Stimulated activated CD8-positive, alpha-beta memory T cell treated with anti-CD3 and anti-CD28 coated beads, Interleukin-12 subunit alpha, Interleukin-12 subunit beta, amount 100 ng/mL, for 1 hour (primary cell): Measurements from ENCODE around the gene FAM78A.
"Not testable (repeated sequence)": the region's sequence is repeated elsewhere in the genome, so short reads cannot be mapped to it uniquely, and the experiment has no call there.

Experiments used
- DNase-seq: peaks from one replicate; pipeline ENCODE4 v3.0.0-alpha.2; 2020; ENCODE audit warnings: low read depth

The FAM78A gene

GRCh38 chr9:131280660-131281059 is 4.3 kb upstream of the FAM78A start:
- DNase-seq, result no peak

DNA sequence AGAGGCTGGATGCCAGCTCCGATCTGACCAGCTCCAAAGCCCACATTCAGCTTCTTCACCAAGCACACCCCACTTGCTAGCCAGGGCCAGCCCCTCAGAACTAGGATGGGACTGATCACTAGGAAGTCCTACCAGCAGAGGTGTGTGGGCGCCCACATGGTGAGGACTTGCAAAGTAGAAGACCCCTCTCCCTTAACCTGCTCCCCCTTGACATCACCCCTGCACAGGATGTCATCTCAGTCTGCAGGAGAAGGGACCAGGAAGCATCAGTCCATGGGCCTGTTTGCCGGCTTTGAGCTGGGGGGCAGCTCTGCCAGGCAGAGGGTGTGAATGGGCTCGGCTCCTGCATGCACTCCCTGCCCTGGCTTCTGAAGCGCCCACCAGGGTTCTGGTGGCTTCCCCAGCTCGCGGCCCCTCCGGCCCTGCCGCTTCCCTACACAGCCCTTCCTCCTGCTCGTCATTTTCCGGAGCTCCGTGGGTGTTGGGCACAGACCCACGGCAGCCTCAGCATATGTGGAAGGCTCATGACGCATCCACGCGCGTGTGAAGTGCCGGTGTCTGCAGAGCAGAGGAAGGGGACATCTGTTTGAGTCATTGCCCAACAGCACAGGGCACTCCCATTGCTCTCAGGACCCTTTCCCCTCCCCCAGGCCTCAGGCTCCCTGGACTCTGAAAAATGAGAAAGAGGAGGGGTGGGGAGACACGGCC is 3.7 kb upstream of the FAM78A start:
- DNase-seq, result no peak

GRCh38 chr9:131279196-131279862 is 3.0 kb upstream of the FAM78A start:
- no peak for DNase-seq

DNA sequence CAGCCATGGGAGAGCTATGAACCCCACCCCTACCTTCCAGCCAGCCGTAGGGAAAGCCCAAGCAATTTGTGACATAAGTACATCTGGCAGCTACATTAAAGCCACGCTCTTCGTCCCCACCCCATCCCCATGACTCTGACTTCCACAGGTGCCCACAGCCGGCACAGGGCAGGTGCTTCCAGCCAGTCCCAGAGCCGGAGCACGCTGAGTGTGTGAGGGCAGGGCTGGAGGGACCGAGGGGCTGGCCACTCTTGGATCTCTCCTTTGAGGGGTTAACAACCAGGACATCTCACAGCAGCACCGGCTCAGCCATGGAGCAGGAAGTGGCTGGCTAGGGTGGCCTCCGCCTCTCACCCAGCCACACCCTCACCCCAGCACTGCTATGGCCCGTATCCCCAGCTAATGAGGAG is 2.4 kb upstream of the FAM78A start:
- no peak for DNase-seq

DNA sequence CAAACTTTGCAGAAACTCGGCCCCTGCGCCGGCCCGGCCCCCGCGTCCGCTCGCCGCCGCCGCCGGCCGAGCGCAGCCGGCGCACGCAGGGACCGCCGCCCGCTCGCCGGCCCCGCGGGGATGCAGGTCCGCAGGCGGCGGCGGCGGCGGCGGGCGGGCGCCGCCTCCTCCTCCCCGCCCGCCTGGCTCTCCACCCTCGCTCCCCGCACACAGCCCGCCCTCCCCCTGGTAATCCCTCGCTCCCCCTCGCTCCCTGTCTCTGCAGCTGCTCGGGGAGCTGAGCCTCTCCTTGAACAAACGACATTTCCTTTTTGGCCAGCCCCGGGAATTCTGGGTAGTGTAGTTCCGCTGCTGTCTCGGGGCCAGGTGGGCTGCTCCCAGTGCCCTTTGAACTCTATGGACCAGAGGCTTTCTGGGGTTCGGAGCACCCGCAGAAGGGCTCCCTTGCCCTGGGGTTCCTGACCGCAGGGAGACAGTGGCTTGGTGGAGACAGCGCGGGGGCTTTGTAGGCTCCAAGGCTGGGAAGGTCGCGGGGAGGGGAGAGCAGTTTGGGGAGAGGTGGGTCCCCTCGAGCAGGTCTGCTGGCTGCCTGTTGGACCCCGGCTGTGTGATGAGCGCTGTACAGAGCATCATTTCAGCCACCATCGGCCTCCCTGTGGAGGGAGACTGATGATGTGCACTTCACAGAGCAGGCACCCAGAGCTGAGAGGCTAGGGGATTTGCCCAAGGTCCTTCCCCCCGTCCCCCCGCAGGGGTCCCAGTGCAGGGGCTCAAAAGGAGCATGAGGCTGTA is 1.8 kb upstream of the FAM78A start:
- peak; percentile 53 for DNase-seq

DNA sequence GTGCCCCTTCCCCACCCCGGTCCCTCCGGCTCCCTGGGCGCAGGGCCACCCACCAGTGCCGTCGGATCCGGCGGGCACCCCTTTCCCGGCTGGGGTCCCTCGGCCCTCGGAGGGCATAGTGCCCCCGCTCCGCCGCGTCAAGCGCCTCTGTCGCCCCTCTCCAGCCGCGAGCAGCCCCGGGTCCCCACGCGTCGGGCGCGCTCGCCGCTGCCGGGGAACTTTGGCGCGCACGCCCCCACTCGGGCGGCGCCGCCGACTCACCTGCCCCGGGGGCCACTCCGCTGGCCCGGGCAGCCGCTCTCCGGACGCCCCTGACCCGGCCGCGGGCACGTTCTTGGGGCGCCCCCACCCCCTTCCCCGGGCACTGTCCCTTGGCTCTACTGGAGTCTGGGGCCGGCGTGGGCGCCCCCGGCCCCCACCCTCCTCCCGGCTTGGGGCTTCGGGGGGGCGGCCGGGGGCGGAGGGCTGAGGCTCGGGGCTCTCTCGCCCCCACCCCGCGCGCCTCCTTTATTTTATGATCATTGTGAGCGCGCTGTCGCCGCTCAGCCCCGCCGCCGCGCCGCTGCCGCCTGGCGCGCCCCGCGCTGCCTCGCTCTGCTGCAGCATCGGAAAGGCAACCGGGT is 1.1 kb upstream of the FAM78A start:
- DNase-seq, result no peak

DNA sequence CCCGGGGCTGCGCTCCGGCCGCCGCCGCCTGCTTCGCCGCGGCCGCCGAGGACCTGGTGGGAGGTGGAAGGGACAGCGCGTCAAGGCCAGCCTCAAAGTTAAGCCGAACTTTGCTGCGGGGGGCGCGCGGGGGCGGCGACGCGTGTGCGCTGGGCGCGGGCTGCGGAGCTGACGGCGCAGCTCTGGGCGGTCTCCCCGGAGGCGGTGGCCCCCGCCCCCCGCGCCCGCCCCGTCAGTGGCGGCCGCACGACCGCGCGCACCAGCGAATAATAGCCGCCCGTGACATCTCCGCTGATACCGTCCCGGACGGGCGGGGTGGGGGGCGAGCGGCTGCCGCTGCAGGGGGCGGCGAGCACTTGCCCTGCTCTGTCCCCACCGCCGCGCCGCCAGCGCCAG is 579 bp upstream of the FAM78A start:
- no peak for DNase-seq

DNA sequence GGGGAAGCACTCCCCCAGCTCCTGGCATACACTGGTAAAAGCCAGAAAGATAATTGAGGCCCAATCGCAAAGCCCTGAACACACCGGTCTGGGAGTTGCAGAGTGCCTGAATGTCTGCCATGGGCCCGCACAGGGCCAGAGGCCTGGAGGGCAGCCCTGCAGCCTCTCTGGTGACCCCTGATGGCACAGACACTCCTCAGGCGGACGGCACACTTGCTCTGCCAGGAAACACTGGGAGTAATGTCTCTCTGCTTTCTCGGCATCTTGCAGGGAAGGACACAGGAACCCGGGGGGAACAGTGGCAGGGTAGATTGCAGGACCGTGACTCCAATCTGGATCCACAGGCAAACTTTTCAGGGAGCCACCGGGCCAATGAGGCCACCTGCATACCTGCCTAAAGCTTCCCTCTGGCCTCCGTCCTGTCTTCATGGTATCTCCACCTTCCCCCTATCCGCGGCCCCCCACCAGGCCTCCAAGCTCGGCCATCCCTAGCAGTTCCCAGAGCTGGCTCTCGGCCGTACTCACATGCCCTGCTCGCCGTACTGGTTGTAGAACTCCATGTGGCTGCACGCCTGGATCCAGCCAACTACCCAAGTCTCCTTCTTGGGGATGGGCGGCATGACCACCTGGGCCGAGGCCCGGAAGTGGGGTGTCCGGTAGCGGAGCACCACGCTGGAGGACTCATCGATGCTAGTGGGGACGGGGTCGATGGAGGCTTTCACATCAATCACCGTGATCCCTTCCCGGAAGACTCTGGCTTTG is 797 bp downstream of the FAM78A start:
- DNase-seq, result no peak

- no peak for DNase-seq
These were observed 1.5 kb downstream of the FAM78A start for GRCh38 chr9:131274674-131275331.

- DNase-seq, result no peak
These were observed 2.2 kb downstream of the FAM78A start for GRCh38 chr9:131273856-131274673.

DNA sequence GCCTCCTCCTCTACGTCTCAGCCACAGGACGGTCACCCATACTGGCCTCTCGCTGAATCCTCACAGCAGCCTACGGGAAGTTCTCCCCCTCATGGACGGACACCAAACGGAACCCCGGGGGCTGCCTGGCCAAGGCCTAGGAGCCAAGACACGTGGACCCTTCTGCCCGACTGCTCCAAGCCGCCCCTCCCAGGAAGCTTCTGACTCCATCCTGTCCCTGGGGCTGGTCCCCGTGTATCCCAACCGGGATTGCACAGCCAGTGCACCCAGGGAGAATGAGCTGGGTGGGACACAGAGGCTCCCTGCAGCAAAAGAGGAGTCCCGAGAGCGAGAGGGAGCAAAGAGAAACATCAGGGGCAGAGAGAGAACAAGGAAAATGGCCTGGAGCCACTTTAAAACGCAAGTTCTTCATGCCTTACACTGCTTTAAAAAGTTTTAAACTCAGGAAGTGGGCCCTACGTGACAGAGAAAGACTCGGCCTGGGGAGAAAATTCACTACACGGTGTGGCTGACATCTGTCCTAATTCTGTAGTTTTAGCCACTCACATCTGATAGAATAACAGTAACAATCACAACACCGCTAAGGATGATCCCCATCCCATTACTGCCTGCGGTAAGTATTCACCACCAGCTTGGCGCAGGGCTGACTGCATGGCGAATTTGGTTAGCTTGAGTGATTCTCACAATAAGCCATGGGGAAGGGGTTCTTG is 3.0 kb downstream of the FAM78A start:
- DNase-seq, result no peak

GRCh38 chr9:131272212-131272611 is 4.1 kb downstream of the FAM78A start:
- DNase-seq, result no peak

DNA sequence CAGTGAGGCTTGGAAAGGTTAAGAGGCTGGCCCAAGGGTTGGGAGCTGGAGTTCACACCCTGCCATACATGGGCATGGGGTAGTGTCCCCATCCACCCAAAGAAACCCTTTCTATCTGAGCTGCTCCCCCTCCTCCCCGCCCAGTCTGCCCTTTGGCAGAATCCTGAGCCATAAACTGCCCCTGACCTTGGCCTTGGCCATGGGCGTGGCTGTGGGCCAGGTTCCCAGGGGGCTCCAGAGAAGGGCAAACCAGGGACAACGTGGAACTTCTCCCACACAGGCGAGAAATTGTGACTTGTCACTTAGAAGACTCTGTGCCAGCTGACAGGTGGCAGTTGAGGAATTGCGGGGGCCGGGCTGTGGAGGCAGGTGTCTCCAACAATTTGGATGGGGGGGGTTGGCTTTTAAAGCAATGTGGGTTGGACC is 4.8 kb downstream of the FAM78A start:
- DNase-seq, result no peak

DNA sequence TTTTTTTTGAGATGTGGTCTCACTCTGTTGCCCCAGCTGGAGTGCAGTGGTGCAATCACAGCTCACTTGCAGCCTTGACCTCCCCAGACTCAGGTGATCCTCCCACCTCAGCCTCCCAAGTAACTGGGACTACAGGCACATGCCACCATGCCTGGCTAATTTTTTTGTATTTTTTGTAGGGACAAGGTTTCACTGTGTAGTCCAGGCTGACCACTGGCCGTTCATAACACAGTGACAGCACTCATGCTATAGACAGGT is 5.4 kb downstream of the FAM78A start:
- not testable (repeated sequence) for DNase-seq

DNA sequence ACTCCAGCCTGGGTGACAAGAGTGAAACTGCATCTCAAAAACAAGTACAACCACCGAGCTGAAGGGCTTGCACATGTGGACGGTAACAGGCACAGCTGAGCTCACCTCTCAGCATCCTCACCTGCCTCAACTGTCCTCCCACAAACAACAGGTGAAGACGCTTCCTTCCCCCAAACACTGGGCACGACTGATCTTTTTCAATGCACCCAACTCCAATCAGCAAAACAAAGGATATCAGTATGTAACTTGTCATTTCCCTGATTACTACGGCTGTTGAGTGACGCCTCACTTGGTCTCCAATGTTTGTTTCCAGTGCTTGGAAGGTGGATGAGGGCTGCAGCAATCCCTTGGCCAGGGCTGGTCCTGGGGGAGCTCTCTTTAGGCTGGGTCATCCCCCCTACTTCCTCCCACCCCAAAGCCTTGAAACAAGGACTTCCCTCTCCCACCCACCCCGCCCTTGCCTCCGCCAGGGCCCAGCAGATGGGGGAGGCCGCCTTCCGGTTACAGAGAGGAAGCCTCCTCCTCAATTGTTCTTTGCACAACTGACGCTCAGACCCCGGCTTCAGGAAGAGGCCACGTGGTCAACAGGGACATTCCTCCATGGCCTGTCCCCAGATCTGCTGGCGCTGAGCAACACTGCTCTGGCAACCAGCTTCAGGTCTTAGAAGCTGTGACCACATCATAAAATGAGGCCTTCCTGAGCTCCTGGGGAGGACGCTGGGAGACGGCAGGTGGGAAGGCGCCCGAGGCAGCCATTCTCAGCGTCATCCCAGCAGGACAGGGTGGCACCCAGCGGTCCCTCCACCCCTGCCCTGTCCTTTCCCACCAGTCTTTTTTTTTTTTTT is 5.9 kb downstream of the FAM78A start:
- DNase-seq, result no peak

- DNase-seq, result no peak
These were observed 9.8 kb downstream of the FAM78A start for GRCh38 chr9:131266266-131267229.

GRCh38 chr9:131264231-131264630 is 12.1 kb downstream of the FAM78A start:
- no peak for DNase-seq

GRCh38 chr9:131263701-131264100 is 12.6 kb downstream of the FAM78A start:
- DNase-seq, result no peak
